ENCODE results near the gene TAF11.
"Not testable (repeated sequence)": the region's sequence is repeated elsewhere in the genome, so short reads cannot be mapped to it uniquely, and the experiment has no call there.

- not testable (repeated sequence) for TF ChIP-seq ZNF263 (CRISPR knock-in tag; IDR thresholded peaks at IDR 0.05; ENCODE audit: low read depth); ESRRA (CRISPR knock-in tag; IDR thresholded peaks at IDR 0.05; ENCODE audit: borderline replicate concordance); AFF4 (CRISPR knock-in tag; IDR thresholded peaks at IDR 0.05; ENCODE audit: borderline replicate concordance); NFE2L1 (CRISPR knock-in tag; IDR thresholded peaks at IDR 0.05)
Measured at GRCh38 chr6:34899748-34900147, 11.9 kb upstream of the TAF11 start.
